ENCODE results near the gene P2RY12.

The P2RY12 gene

DNA sequence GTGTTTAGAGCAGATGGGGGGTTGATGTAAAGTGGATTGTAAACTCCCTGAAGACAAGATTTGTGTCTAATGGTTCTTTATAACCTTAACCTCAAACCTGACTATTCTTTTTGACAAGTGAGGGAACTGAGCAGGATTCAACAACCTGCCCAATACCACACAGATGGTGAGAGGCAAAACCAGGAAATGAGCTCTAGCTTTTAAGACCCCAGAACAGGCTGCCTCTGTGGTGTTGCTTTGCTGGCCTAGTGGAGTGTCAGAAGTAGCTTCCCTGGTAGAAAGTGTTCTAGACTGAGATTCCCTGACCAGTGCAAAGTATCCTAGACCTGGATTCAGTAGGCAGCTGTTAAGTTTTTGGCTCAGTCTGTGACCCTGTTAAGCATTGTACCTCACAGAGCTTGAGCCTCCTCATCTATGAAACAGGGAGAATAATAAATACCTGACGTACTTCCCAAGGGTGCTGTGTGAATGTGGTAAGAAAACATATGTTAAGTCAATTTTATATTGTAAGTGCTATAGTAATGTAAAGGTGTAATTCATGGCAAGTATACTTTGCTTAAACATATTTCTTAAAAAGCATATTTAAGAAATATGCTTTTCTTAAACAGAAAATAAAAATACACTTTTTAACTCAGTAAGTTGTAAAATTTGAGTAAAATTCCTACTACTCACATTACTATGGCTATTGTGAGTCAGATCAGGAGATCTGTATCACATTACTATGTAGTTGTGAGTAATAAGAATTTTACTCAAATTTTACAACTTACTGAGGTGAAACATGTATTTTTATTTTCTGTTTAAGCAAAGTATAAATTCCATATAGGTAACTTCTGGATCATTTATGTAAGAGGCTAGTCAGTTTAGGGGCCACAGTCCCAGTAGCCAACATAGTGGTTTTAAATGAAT is 76.7 kb downstream of the P2RY12 start:
- H3K79me2 ChIP-seq (ENCODE audit: control insufficient read depth, low read length), result no peaks in the 10 kb centered on the region
- no peaks in the 10 kb centered on the region for H3K36me3 ChIP-seq (ENCODE audit: control insufficient read depth, low read length)
- H3K27me3 ChIP-seq (ENCODE audit: control insufficient read depth, low read length), result no peaks in the 10 kb centered on the region
- H4K20me1 ChIP-seq (ENCODE audit: control insufficient read depth, insufficient read depth, low read depth, low read length), result no peaks in the 10 kb centered on the region
- H3F3A ChIP-seq (ENCODE audit: control insufficient read depth, insufficient read depth), result no peaks in the 10 kb centered on the region
- H3K9me2 ChIP-seq (replicated peaks; ENCODE audit: control insufficient read depth, low read length), result no peaks in the 10 kb centered on the region
- H3K4me1 ChIP-seq (ENCODE audit: control insufficient read depth, low read length), result no peaks in the 10 kb centered on the region
- no peak overlapping the region for H3K4me3 ChIP-seq (ENCODE audit: low read length)
- H3K4me2 ChIP-seq (ENCODE audit: low read length), result no peak overlapping the region
- H3K27ac ChIP-seq (ENCODE audit: low read depth, low read length), result no peak overlapping the region
- no peaks in the 10 kb centered on the region for H3K9me3 ChIP-seq (ENCODE audit: control insufficient read depth, insufficient read depth, low read length)
- TF ChIP-seq EZH2phosphoT487 (IDR thresholded peaks at IDR 0.05; ENCODE audit: borderline replicate concordance, low read length), result no peak
- TF ChIP-seq, protein P1, sequence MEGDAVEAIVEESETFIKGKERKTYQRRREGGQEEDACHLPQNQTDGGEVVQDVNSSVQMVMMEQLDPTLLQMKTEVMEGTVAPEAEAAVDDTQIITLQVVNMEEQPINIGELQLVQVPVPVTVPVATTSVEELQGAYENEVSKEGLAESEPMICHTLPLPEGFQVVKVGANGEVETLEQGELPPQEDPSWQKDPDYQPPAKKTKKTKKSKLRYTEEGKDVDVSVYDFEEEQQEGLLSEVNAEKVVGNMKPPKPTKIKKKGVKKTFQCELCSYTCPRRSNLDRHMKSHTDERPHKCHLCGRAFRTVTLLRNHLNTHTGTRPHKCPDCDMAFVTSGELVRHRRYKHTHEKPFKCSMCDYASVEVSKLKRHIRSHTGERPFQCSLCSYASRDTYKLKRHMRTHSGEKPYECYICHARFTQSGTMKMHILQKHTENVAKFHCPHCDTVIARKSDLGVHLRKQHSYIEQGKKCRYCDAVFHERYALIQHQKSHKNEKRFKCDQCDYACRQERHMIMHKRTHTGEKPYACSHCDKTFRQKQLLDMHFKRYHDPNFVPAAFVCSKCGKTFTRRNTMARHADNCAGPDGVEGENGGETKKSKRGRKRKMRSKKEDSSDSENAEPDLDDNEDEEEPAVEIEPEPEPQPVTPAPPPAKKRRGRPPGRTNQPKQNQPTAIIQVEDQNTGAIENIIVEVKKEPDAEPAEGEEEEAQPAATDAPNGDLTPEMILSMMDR (IDR thresholded peaks at IDR 0.05; ENCODE audit: low read depth, low read length, poor library complexity, severe bottlenecking), result no peak

DNA sequence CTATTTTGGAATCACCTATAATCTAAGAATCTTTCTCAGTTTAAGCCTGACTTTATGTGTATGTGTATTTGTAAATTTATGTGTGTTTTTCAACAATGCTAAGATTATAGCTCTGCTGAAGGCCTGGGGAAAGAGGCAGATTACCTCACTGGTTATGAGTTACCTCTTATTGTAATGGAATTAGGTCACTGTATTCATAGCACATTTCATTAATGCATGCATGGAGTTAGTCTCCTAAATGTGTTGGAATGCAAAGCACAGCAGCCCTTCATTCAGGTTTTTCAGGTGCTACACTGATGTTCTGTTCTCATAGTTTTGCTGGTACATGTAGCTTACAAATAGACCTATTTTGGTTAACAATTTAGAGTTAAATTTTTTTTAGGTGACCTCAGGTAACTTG is 77.4 kb downstream of the P2RY12 start:
- H3K27me3 ChIP-seq (ENCODE audit: control insufficient read depth, low read length), result no peaks in the 10 kb centered on the region
- no peak overlapping the region for H3K4me2 ChIP-seq (ENCODE audit: low read length)
- H3F3A ChIP-seq (ENCODE audit: control insufficient read depth, insufficient read depth), result no peaks in the 10 kb centered on the region
- H4K20me1 ChIP-seq (ENCODE audit: control insufficient read depth, insufficient read depth, low read depth, low read length), result no peaks in the 10 kb centered on the region
- no peaks in the 10 kb centered on the region for H3K9me3 ChIP-seq (ENCODE audit: control insufficient read depth, insufficient read depth, low read length)
- H3K9me2 ChIP-seq (replicated peaks; ENCODE audit: control insufficient read depth, low read length), result no peaks in the 10 kb centered on the region
- no peaks in the 10 kb centered on the region for H3K79me2 ChIP-seq (ENCODE audit: control insufficient read depth, low read length)
- TF ChIP-seq, protein P1 (IDR thresholded peaks at IDR 0.05; ENCODE audit: low read depth, low read length, poor library complexity, severe bottlenecking), result no peak
- no peak for TF ChIP-seq EZH2phosphoT487 (IDR thresholded peaks at IDR 0.05; ENCODE audit: borderline replicate concordance, low read length)
- no peak overlapping the region for H3K27ac ChIP-seq (ENCODE audit: low read depth, low read length)
- no peaks in the 10 kb centered on the region for H3K4me1 ChIP-seq (ENCODE audit: control insufficient read depth, low read length)
- no peaks in the 10 kb centered on the region for H3K36me3 ChIP-seq (ENCODE audit: control insufficient read depth, low read length)
- no peak overlapping the region for H3K4me3 ChIP-seq (ENCODE audit: low read length)

DNA sequence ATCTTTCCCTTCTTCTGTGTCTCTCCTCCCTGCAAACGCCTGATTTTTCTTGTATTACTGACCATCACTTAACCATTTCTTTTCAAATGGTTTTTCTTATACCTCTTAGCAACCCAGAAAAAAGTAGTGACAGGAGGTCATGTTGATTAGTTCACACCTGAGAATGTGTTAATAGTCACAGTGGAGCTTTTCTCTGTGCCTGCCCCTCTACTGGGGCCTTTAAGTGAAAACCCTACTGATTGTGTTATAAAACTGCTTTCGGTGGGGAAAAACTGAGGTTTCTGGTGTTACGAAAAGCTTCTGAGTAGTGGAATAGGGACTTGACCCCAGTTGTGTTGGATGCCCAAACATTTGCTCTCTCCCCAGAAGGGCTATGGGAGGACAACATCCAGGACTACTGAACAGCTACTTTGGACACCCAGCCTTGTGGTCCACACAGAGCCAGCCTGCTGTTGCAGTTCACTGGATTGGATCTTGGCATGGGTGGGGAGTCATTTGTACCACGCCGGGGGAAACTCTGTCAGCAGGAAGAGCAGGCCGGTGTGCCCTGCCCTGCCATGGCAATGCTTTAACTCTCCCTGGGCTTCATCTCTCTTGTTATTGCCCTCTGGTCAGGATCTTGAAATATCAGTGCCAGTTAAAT is 78.3 kb downstream of the P2RY12 start:
- Histone ChIP-seq H3F3A (ENCODE audit: control insufficient read depth, insufficient read depth) (no peaks in the 10 kb centered on the region), H3K9me3 (ENCODE audit: control insufficient read depth, insufficient read depth, low read length) (no peaks in the 10 kb centered on the region), H3K27me3 (ENCODE audit: control insufficient read depth, low read length) (no peaks in the 10 kb centered on the region), H3K4me1 (ENCODE audit: control insufficient read depth, low read length) (no peaks in the 10 kb centered on the region), H3K9me2 (replicated peaks; ENCODE audit: control insufficient read depth, low read length) (no peaks in the 10 kb centered on the region), H3K4me3 (ENCODE audit: low read length) (no peak overlapping the region), H3K79me2 (ENCODE audit: control insufficient read depth, low read length) (no peaks in the 10 kb centered on the region), H3K36me3 (ENCODE audit: control insufficient read depth, low read length) (no peaks in the 10 kb centered on the region), H4K20me1 (ENCODE audit: control insufficient read depth, insufficient read depth, low read depth, low read length) (no peaks in the 10 kb centered on the region), H3K27ac (ENCODE audit: low read depth, low read length) (no peak overlapping the region), H3K4me2 (ENCODE audit: low read length) (no peak overlapping the region)
- TF ChIP-seq, protein P1 (IDR thresholded peaks at IDR 0.05; ENCODE audit: low read depth, low read length, poor library complexity, severe bottlenecking), result no peak
- no peak for TF ChIP-seq EZH2phosphoT487 (IDR thresholded peaks at IDR 0.05; ENCODE audit: borderline replicate concordance, low read length)

Measured in DOHH2 (cell line).